EL (cell line): Measurements from ENCODE around the gene TUBA3E.
"Not testable (repeated sequence)": the region's sequence is repeated elsewhere in the genome, so short reads cannot be mapped to it uniquely, and the experiment has no call there.

Source experiments
- DNase-seq: peaks from one replicate; pipeline ENCODE4 v3.0.0-alpha.2; 2016

Gene TUBA3E

GRCh38 chr2:130142396-130143265 is 55.6 kb downstream of the TUBA3E start:
- not testable (repeated sequence) for DNase-seq
